Mucosa of rectum (tissue), 2 donors: ENCODE data around the gene SLC7A8.
A peak's percentile ranks its signal among the peaks of the same experiment; 100 is the strongest.

Experiments used
- H3K27ac ChIP-seq, 2 donors: one replicate each; pipeline ENCODE4 v1.7.0; 2013; ENCODE audit warnings: inconsistent platforms in 2 of 2, low read depth in 2 of 2, low read length in 2 of 2
- H3K27me3 ChIP-seq, 2 donors: one replicate each; pipeline ENCODE4 v1.7.0; 2013; ENCODE audit warnings: low read length in 2 of 2; ENCODE audit not compliant: control insufficient read depth in 2 of 2, insufficient read depth in 2 of 2
- H3K36me3 ChIP-seq, 2 donors: one replicate each; pipeline ENCODE4 v1.7.0; 2013; ENCODE audit warnings: low read length in 2 of 2; ENCODE audit not compliant: control insufficient read depth in 2 of 2, insufficient read depth in 2 of 2
- H3K4me1 ChIP-seq, 2 donors: one replicate each; pipeline ENCODE4 v1.7.0; 2013; ENCODE audit warnings: low read length in 2 of 2, mild to moderate bottlenecking in 1 of 2; ENCODE audit not compliant: control insufficient read depth in 2 of 2, insufficient read depth in 2 of 2
- H3K4me3 ChIP-seq, 2 donors: one replicate each; pipeline ENCODE4 v1.7.0; 2013; ENCODE audit warnings: low read length in 2 of 2
- H3K9ac ChIP-seq, 2 donors: one replicate each; pipeline ENCODE4 v1.7.0; 2013; ENCODE audit warnings: low read length in 2 of 2, low read depth in 1 of 2, mild to moderate bottlenecking in 1 of 2
- H3K9me3 ChIP-seq, 2 donors: one replicate each; pipeline ENCODE4 v1.7.0; 2013; ENCODE audit warnings: low read length in 2 of 2; ENCODE audit not compliant: control insufficient read depth in 2 of 2
- donor health status: healthy.
- donor health status: Normal muscosa, but diverticular disease.

The SLC7A8 gene

GRCh38 chr14:23117371-23118020, 66.0 kb downstream of the SLC7A8 start:
- H3K27ac ChIP-seq = no peak overlapping the region
- no peak overlapping the region for H3K4me3 ChIP-seq
- no peaks in the 10 kb centered on the region for H3K36me3 ChIP-seq
- no peak overlapping the region for H3K9ac ChIP-seq
- H3K4me1 ChIP-seq = peaks cover 4 to 6% of the 10 kb centered on the region in 2 donors
- peaks cover 0 to 4% of the 10 kb centered on the region in 2 donors for H3K27me3 ChIP-seq
- H3K9me3 ChIP-seq = no peaks in the 10 kb centered on the region

GRCh38 chr14:23115918-23116317, 67.5 kb downstream of the SLC7A8 start:
- peaks cover 5% of the 10 kb centered on the region in 2 donors for H3K27me3 ChIP-seq
- no peak overlapping the region for H3K27ac ChIP-seq
- no peak overlapping the region for H3K9ac ChIP-seq

GRCh38 chr14:23115039-23115731, 68.3 kb downstream of the SLC7A8 start:
- no peaks in the 10 kb centered on the region for H3K9me3 ChIP-seq
- no peak overlapping the region for H3K27ac ChIP-seq
- peaks cover 5 to 11% of the 10 kb centered on the region in 2 donors for H3K27me3 ChIP-seq
- no peak overlapping the region for H3K4me3 ChIP-seq
- peaks cover 0 to 6% of the 10 kb centered on the region in 2 donors for H3K4me1 ChIP-seq
- no peak overlapping the region for H3K9ac ChIP-seq
- H3K36me3 ChIP-seq = no peaks in the 10 kb centered on the region

More at GRCh38 chr14:23115918-23116317, 67.5 kb downstream of the SLC7A8 start:
- H3K4me1 ChIP-seq = peaks cover 0 to 6% of the 10 kb centered on the region in 2 donors
- no peak overlapping the region for H3K4me3 ChIP-seq
- no peaks in the 10 kb centered on the region for H3K9me3 ChIP-seq
- H3K36me3 ChIP-seq = no peaks in the 10 kb centered on the region

GRCh38 chr14:23114669-23115038, 68.8 kb downstream of the SLC7A8 start:
- Histone ChIP-seq H3K27me3 (peaks cover 5 to 12% of the 10 kb centered on the region in 2 donors), H3K27ac (no peak overlapping the region)

GRCh38 chr14:23114120-23114458, 69.4 kb downstream of the SLC7A8 start:
- Histone ChIP-seq H3K9me3 (no peaks in the 10 kb centered on the region), H3K27me3 (peaks cover 5 to 12% of the 10 kb centered on the region in 2 donors), H3K27ac (peak overlapping the region in 1 of 2 donors; percentile 4), H3K9ac (no peak overlapping the region), H3K4me3 (no peak overlapping the region), H3K4me1 (no peaks in the 10 kb centered on the region), H3K36me3 (no peaks in the 10 kb centered on the region)

More at GRCh38 chr14:23114669-23115038, 68.8 kb downstream of the SLC7A8 start:
- no peaks in the 10 kb centered on the region for H3K36me3 ChIP-seq
- peaks cover 0 to 3% of the 10 kb centered on the region in 2 donors for H3K4me1 ChIP-seq
- H3K9ac ChIP-seq = no peak overlapping the region
- H3K9me3 ChIP-seq = no peaks in the 10 kb centered on the region
- no peak overlapping the region for H3K4me3 ChIP-seq

- no peaks in the 10 kb centered on the region for H3K4me1 ChIP-seq
- H3K27me3 ChIP-seq = peaks cover 5 to 12% of the 10 kb centered on the region in 2 donors
- H3K4me3 ChIP-seq = no peak overlapping the region
- H3K9ac ChIP-seq = no peak overlapping the region
- peak overlapping the region in 1 of 2 donors; percentile 4 for H3K27ac ChIP-seq
- H3K36me3 ChIP-seq = no peaks in the 10 kb centered on the region
- H3K9me3 ChIP-seq = no peaks in the 10 kb centered on the region
These were observed 69.9 kb downstream of the SLC7A8 start for GRCh38 chr14:23113431-23114119.

GRCh38 chr14:23112359-23113178, 70.9 kb downstream of the SLC7A8 start:
- H3K36me3 ChIP-seq = no peaks in the 10 kb centered on the region
- H3K9me3 ChIP-seq = no peaks in the 10 kb centered on the region
- H3K4me1 ChIP-seq = no peaks in the 10 kb centered on the region
- H3K4me3 ChIP-seq = no peak overlapping the region
- H3K9ac ChIP-seq = no peak overlapping the region
- no peak overlapping the region for H3K27ac ChIP-seq
- H3K27me3 ChIP-seq = peaks cover 5 to 12% of the 10 kb centered on the region in 2 donors

- Histone ChIP-seq H3K4me1 (no peaks in the 10 kb centered on the region), H3K9me3 (no peaks in the 10 kb centered on the region), H3K27me3 (peaks cover 5 to 12% of the 10 kb centered on the region in 2 donors), H3K27ac (no peak overlapping the region), H3K4me3 (no peak overlapping the region), H3K9ac (no peak overlapping the region), H3K36me3 (no peaks in the 10 kb centered on the region)
These were observed 72.7 kb downstream of the SLC7A8 start for GRCh38 chr14:23110579-23111365.

- Histone ChIP-seq H3K9ac (no peak overlapping the region), H3K36me3 (no peaks in the 10 kb centered on the region), H3K4me1 (no peaks in the 10 kb centered on the region), H3K9me3 (no peaks in the 10 kb centered on the region), H3K27me3 (peaks cover 2 to 12% of the 10 kb centered on the region in 2 donors), H3K27ac (no peak overlapping the region), H3K4me3 (no peak overlapping the region)
These were observed 73.7 kb downstream of the SLC7A8 start for GRCh38 chr14:23109769-23110168.
